ENCODE results near the gene CCDC6.

DNA sequence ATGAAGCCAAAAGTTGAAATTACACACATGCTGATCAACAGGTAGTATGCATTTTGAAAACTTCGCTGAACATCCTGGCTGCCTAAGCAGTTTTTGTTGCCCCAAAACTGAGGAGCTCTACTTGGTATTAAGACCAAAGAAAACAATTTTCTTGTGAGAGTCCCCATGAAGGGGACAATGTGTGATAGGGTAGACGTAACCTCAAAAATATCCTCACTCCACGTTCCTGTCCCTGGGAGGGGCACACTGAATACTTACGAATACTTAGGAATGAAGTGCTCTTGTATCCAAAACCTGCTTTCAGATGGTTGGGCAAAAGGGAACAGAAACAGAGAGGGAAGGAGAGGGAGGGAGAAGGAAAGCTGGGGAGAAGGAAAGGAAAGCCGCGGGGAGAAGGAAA is 24.7 kb downstream of the CCDC6 start:
- TF ChIP-seq, protein P1, sequence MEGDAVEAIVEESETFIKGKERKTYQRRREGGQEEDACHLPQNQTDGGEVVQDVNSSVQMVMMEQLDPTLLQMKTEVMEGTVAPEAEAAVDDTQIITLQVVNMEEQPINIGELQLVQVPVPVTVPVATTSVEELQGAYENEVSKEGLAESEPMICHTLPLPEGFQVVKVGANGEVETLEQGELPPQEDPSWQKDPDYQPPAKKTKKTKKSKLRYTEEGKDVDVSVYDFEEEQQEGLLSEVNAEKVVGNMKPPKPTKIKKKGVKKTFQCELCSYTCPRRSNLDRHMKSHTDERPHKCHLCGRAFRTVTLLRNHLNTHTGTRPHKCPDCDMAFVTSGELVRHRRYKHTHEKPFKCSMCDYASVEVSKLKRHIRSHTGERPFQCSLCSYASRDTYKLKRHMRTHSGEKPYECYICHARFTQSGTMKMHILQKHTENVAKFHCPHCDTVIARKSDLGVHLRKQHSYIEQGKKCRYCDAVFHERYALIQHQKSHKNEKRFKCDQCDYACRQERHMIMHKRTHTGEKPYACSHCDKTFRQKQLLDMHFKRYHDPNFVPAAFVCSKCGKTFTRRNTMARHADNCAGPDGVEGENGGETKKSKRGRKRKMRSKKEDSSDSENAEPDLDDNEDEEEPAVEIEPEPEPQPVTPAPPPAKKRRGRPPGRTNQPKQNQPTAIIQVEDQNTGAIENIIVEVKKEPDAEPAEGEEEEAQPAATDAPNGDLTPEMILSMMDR (IDR thresholded peaks at IDR 0.05) = no peak
- no peak for TF ChIP-seq POLR2A (IDR thresholded peaks at IDR 0.05)
